A673 (cell line): ENCODE measurements around the gene UMAD1.

ENCODE experiments used
- EZH2 ChIP-seq: fragments of 200-600 bp; sonication (generic); IDR thresholded peaks from 2 replicates; pipeline ENCODE4 v1.6.1; 2017; ENCODE audit warnings: borderline replicate concordance, low read depth, mild to moderate bottlenecking, mixed read lengths, antibody characterized with exemption, low read length; ENCODE audit not compliant: poor library complexity, severe bottlenecking
- TF ChIP-seq, protein P1 (sequence below): fragments of 300-800, 200-600 bp; sonication (generic); conservative IDR thresholded peaks from 2 replicates; pipeline ENCODE4 v1.5.1; 2017; ENCODE audit warnings: low read depth, mild to moderate bottlenecking, antibody characterized with exemption, low read length, moderate library complexity, mixed read lengths

DNA sequence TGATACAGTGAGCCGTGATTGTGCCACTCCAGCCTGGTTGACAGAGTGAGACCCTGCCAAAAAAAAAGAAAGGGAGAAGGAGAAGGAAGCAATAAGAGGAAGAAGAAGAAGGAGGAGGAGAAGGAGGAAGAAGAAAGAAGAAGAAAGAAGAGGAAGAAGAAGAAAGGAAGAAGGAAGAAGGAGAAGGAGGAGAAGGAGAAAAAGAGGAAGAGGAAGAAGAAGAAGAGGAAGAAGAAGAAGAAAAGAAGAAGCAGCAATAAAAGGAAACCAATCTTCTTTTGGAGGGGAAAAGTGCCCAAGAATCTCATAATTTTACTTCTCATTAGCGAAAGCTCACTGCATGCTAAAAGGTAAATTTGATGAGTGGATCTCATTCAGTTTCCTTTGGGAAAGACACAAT, 242.3 kb downstream of the UMAD1 start:
- TF ChIP-seq, protein P1, sequence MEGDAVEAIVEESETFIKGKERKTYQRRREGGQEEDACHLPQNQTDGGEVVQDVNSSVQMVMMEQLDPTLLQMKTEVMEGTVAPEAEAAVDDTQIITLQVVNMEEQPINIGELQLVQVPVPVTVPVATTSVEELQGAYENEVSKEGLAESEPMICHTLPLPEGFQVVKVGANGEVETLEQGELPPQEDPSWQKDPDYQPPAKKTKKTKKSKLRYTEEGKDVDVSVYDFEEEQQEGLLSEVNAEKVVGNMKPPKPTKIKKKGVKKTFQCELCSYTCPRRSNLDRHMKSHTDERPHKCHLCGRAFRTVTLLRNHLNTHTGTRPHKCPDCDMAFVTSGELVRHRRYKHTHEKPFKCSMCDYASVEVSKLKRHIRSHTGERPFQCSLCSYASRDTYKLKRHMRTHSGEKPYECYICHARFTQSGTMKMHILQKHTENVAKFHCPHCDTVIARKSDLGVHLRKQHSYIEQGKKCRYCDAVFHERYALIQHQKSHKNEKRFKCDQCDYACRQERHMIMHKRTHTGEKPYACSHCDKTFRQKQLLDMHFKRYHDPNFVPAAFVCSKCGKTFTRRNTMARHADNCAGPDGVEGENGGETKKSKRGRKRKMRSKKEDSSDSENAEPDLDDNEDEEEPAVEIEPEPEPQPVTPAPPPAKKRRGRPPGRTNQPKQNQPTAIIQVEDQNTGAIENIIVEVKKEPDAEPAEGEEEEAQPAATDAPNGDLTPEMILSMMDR = no peak
- no peak for TF ChIP-seq EZH2
